Measurements from ENCODE around the gene OAS2.

The OAS2 gene

DNA sequence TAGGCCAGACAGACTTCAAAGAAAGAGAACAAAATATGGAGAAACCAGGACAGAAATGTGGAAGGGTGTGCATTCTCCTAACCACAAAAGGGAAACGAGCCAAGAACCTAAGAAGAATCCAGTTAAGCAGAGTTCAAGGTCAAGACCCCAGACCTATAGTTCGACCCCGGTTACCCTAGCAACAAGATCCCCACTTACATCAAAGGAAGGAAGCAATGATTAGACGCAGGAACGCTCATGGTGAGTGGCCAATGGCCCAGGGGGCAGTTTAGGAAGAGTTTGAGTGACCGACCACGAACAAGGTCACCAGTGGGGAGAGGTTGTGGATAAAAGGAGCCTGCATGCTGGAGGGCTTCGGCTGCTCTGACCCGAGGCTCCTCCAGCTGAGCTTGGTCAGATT lies 36.2 kb downstream of the OAS2 start:
- no peak for DNase-seq (ENCODE audit: low read depth, low spot score)

DNA sequence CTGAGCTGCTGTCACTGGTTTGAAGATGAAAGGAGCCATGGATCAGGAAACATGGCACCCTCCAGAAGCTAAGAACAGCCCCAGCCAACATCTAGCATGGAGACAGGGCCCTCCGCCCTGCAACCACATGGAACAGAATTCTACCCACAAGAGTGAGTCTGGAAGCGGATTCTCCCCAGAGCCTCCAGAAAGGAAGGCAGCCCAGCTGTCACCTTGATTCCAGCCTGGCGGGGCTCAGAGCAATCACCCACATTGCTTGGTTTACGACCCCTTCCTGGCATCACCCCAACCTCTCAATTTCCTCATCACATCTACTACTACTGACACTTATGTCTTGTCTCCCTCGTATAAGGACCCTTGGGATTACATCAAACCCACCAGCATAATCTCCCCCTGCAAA lies 38.5 kb downstream of the OAS2 start:
- DNase-seq (ENCODE audit: low read depth, low spot score) = no peak

DNA sequence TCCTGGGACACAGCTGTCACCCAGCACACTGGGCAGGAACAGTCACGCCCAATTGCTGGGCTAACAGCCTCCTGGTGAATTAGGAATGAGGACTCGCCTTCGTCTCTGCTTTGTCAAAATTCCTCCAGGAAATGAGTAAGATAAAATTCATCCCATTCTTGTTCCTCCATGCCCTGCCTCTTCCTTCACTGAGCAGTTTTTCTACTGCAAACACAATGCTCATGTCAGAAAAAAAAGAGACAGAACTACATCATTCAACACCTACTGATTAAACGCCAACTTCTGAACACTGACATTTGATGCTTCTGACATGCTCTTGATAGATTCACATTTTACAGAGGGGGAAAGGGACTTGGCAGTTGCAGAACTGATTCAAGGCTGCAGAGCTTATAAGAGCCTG lies 40.7 kb downstream of the OAS2 start:
- DNase-seq (ENCODE audit: low read depth, low spot score) = no peak

- DNase-seq (ENCODE audit: low read depth, low spot score) = no peak
Measured at GRCh38 chr12:113021500-113021899, 43.2 kb downstream of the OAS2 start.

GRCh38 chr12:113022563-113023297 lies 44.4 kb downstream of the OAS2 start:
- no peak for DNase-seq (ENCODE audit: low read depth, low spot score)

GRCh38 chr12:113027726-113028125 lies 49.4 kb downstream of the OAS2 start:
- no peak for DNase-seq (ENCODE audit: low read depth, low spot score)

GRCh38 chr12:113030875-113031525 lies 52.7 kb downstream of the OAS2 start:
- peak; percentile 78 for DNase-seq (ENCODE audit: low read depth, low spot score)

DNA sequence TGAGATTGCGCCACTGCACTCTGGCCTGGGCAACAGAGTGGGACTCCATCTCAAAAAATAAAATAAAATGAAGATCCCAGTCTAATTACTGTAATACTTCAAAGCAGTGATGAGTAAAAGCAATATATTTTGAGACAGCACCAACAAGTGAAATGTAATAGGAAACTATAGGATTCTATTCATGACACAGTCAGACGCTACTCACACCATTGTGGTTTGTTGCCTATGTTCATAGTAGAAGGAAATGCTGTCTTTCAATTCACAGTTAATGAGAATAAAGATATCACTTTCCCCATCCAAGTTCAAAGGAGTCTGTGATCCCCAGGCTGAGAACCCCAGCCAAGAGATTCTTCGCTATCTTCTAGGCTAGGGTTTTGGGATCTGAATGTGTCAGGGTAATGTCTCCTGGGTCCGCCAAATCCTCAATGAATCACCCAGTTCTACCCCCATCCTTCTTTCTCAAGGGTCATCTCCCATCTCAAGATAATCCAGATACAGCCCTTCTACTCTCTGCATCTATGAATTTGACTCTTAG lies 61.7 kb downstream of the OAS2 start:
- no peak for DNase-seq (ENCODE audit: low read depth, low spot score)

DNA sequence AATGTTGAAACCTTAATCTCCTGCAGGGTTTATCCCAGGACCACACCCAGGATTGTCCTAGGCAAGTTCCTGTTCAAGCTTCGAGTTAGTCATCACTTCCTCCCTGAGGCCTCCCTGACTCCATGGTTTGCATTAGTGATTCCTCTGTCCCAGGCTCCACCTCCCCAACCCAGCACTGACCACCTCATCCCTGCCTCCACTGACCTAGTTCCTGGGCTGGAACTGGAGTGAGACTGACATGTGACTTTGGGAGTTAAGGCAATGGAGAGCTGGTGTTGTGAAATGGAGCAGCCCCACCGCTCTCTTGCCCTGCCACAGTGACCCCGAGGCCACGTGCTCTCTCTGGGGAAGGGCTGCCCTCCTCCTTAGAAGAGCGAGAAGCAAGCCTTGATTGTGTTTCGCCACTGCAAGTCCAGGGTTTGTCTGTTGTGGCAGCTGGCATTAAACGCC lies 62.4 kb downstream of the OAS2 start:
- DNase-seq (ENCODE audit: low read depth, low spot score) = no peak

GRCh38 chr12:113041560-113041959 lies 63.2 kb downstream of the OAS2 start:
- no peak for DNase-seq (ENCODE audit: low read depth, low spot score)

GRCh38 chr12:113043240-113043639 lies 64.9 kb downstream of the OAS2 start:
- DNase-seq (ENCODE audit: low read depth, low spot score) = no peak

DNA sequence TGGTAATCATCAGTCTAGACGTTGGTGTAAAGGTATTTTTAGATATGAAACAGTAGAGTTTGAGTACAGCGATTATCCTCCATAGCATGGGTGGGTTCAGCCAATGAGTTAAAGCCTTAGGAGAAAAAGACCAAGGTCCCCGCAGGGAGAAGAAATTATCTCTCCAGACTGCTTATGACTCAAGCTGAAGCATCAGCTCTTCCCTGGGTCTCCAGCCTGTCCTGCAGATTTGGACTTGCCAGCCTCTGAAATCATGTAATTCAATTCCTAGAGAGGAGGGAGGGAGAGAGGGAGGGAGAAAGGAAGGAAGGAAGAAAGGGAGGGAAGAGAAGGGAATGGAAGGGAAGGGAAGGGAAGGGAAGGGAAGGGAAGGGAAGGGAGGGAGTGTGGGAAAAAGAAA lies 66.2 kb downstream of the OAS2 start:
- no peak for DNase-seq (ENCODE audit: low read depth, low spot score)

GRCh38 chr12:113048716-113049127 lies 70.4 kb downstream of the OAS2 start:
- DNase-seq (ENCODE audit: low read depth, low spot score) = no peak

GRCh38 chr12:113049976-113050742 lies 71.8 kb downstream of the OAS2 start:
- no peak for DNase-seq (ENCODE audit: low read depth, low spot score)

- DNase-seq (ENCODE audit: low read depth, low spot score) = no peak
Measured at GRCh38 chr12:113050795-113051194, 72.5 kb downstream of the OAS2 start.

- DNase-seq (ENCODE audit: low read depth, low spot score) = no peak
Measured at GRCh38 chr12:113051759-113052158, 73.4 kb downstream of the OAS2 start.

- no peak for DNase-seq (ENCODE audit: low read depth, low spot score)
Measured at GRCh38 chr12:113052326-113052725, 74.0 kb downstream of the OAS2 start.

DNA sequence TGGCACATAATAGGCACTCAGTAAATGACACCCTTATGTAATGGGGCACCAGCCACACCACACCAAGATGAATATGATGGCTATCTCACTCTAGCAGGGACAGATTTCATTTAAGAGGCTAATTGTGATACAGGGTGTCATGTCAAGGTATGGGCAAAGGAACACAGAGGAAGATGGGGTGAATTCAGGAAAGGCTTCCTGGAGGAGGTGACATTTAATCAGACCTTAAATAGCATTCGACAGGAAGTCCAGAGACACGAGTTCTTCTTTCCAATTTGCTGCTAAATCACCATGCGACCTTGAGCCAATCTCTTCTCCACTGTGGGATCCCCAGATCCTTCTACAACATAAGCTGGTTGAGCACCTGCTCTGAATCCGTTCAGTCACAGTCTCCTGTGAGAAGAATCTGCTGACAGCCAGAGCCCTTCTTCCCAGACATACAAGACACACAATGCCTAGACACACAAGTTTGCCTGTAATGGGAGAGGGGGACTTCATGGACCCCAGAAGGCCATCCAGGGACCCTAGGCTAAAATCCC lies 76.7 kb downstream of the OAS2 start:
- no peak for DNase-seq (ENCODE audit: low read depth, low spot score)

DNA sequence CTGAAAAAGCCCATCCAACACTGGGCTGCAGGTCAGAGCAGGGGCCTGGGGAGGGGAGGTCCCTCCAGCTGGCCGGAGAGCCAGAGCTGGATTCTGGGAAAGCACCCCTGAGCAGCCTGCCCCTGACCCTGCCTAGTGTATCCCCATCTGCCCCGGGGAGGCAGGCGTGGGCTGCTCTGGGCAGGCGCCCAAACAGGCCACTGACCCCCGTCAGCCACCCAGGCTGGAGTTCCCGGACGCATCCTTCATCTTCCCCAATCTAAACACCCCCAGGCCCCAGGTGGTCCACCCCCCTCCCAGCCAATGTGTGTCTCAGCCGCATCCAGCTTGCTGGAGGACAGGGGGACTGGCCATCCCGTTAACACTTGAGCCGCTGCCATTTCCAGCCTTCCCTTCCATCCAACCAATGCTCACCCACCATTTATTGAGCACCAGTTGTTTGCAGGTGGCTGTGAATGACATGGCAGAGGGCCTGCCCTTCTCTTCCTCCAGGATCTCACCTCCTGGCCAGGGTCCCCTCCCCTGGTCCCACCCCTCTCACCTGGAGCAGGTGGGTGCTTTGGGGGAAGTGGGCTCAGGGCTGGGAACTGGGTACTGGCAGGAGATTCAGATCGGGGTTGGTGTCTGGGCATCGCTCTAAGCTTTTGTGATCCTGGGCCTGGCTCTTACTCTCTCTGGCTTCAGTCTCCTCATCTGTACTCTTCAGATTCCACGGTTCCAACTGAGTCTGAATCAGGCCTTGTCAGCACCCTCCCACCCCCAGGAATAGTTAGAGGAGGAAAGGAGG lies 77.5 kb downstream of the OAS2 start:
- DNase-seq (ENCODE audit: low read depth, low spot score) = no peak

GRCh38 chr12:113056381-113056630 lies 78.0 kb downstream of the OAS2 start:
- no peak for DNase-seq (ENCODE audit: low read depth, low spot score)

DNA sequence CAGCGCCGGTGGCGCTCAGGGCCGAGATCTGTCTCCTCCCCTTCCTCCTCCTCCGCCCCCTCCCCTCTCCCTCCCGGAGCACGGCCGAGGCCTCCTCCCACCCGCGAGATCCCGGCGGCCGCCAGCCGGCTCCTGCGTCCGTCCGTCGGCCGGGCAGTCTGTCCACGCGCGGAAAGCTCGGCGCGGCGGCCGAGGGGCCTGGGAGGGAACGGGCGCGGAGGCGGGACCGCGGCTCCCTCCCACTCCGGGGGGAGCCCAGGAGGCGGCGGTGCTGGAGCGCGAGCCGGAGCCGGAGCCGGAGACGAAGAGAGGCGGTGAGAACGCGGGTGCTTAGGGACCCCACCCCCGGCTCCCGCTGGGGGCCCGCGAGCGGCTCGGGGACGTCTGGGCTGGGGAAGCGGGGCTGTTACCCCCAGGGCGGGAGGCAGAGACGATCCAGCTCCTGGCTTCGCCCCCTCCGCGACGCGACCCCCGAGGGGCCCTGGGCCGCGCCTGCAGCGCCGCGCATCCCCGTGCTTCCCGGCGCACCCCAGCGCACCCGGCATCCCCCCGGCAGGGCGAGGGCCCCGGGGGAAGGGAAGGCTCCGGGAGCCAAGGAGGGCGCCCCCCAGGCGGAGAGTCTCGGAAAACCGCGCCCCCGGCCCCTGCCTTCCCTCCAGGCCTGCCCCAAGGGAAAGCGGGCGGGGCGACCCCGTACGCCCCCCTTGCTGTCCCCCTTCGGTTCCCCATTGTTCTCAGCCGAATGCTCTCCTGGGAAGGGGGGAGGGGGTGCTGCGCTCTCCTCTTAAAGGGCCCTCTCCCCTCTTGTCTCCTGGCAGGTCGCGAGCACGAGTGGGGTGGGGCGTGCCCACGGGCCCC lies 78.5 kb downstream of the OAS2 start, which contains the start of gene DTX1:
DTX1 (plus strand) TSS at position 100 of the 858 bp plus-strand sequence. CDS start 1,463 bp downstream, outside the sequence.
- DNase-seq (ENCODE audit: low read depth, low spot score) = no peak
